ENCODE measurements around the gene UBE2O.

Gene UBE2O

DNA sequence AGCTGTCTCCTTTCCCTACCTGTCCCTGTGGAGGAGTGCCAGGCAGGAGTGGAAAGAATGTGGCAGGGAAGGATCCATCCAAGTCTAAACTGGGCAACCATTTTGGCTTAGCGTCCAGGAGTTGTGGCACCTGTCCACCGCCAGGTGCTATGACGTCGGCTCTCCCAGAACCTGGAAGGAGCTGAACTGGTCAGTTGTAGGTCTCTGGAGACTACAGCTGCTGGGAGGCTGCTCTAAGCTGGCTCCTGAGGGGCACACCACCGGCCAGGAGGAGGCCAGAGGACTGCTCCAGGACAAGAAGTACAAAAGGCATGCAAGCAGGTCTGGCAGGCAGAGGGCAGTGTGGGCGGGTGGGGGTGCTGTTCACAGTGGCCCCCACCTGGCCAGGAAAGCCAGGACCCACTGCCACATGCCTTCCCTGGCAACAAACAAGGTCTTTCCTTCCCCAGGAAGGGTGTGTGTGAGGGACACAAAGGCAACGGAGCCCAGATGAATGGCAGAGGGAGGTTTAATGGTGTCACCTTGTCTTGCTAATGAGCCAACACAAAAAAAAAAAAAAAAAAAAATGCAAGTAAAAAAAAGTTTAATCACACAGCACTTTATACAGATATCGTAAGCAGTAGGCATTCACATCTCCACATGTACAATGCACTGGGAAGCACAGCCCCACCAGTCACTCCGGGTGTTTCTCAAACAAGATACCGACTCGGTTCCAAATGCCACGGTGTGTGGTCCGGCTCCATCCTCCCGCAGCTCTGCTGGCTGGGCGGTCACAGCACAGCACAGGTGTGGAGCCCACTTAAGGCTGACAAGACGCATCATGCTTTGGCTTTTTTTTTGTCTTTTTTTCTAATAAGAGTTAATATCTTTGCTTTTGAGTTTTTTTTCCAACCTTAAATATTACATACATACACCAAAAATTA, 63.7 kb downstream of the UBE2O start:
- DNase-seq: no peak

DNA sequence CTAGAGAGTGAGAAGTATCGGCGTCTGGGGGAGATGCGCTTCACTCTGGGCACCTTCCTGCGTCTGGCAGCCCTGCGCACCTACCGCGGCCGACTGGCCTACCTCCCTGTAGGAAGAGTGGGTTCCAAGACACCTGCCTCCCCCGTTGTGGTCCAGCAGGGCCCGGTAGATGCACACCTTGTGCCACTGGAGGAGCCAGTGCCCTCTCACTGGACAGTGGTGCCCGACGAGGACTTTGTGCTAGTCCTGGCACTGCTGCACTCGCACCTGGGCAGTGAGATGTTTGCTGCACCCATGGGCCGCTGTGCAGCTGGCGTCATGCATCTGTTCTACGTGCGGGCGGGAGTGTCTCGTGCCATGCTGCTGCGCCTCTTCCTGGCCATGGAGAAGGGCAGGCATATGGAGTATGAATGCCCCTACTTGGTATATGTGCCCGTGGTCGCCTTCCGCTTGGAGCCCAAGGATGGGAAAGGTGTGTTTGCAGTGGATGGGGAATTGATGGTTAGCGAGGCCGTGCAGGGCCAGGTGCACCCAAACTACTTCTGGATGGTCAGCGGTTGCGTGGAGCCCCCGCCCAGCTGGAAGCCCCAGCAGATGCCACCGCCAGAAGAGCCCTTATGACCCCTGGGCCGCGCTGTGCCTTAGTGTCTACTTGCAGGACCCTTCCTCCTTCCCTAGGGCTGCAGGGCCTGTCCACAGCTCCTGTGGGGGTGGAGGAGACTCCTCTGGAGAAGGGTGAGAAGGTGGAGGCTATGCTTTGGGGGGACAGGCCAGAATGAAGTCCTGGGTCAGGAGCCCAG, 65.8 kb downstream of the UBE2O start:
- DNase-seq: no peak

DNA sequence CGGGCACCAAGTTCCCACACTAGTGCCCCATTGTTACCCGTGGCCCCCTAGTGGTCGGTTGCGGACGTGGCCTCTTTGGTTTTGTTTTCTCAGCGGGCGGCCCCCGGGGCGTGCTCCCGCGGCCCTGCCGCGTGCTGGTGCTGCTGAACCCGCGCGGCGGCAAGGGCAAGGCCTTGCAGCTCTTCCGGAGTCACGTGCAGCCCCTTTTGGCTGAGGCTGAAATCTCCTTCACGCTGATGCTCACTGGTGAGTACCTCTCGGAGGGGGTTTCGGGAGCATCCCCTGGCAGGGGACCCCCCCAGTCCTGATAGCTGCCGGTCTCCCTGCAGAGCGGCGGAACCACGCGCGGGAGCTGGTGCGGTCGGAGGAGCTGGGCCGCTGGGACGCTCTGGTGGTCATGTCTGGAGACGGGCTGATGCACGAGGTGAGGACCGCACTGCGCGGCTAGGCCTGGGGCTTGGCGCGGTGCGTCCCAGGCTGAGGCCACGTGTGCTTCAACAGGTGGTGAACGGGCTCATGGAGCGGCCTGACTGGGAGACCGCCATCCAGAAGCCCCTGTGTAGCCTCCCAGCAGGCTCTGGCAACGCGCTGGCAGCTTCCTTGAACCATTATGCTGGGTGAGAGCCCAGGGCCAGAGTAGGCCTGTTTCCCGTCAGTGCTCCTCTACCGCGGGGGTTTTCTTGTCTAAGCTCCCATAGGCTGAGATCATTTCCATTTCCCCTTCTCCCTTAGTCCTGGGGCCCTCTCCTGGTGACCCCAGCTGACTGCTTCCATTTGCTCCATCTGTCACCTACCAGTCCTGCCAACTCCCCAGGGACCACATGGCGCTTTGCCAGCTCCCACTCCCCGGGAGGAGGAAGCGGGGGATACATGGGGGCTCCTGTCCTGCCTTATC, 66.8 kb downstream of the UBE2O start:
- peak; percentile 78 for DNase-seq

- peak; percentile 67 for DNase-seq
These were observed 67.7 kb downstream of the UBE2O start for GRCh38 chr17:76384987-76385891.

- peak; percentile 90 for DNase-seq
These were observed 68.5 kb downstream of the UBE2O start, which contains the start of gene SPHK1 for GRCh38 chr17:76384222-76384986. SPHK1 (plus strand) TSS chr17:76384609; CDS start chr17:76385645, 1,036 bp downstream.

GRCh38 chr17:76383546-76384221, 69.3 kb downstream of the UBE2O start:
- DNase-seq: peak; percentile 59

DNA sequence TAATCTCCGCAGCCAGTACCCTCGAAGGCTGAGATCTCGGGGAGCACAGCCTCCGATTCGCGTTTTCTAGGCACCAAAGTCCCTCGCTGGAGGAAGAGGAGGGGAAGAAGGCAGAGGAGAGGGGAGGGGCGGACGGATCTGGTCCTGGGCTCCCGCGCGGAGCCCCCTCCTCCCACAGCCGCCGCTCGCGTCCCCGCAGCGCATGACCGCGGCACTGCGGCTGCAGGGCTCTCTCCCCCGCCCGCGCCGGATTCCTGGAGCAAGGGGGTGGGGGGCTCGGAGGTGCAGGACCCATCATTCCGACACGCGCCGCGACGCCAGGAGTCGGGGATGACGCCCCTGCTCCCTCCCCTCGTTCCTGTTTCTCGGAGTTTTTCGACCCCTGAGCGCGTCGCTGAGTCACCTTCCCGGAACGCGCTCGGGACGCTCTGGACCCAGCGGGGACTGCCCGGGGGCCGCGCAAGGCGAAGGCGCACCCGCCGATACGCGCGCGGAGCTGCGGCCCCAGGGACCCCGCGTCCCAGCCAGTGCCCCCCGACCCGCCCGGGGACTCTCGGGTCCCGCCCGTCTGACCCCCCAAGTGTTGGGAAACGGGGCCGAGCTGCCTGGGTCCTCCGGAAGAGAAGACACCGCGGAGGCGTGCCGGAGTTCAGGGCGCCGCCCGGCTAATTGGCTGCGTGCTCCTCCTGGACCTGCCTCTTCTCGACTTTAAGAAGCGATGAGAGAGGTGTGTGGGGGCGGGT, 70.0 kb downstream of the UBE2O start:
- peak; percentile 93 for DNase-seq

GRCh38 chr17:76382351-76382802, 70.6 kb downstream of the UBE2O start:
- peak; percentile 72 for DNase-seq

GRCh38 chr17:76381633-76382350, 71.2 kb downstream of the UBE2O start:
- DNase-seq: peak; percentile 49

- DNase-seq: no peak
These were observed 73.1 kb downstream of the UBE2O start for GRCh38 chr17:76379646-76380376.

- DNase-seq: no peak
These were observed 73.7 kb downstream of the UBE2O start for GRCh38 chr17:76379275-76379641.

DNA sequence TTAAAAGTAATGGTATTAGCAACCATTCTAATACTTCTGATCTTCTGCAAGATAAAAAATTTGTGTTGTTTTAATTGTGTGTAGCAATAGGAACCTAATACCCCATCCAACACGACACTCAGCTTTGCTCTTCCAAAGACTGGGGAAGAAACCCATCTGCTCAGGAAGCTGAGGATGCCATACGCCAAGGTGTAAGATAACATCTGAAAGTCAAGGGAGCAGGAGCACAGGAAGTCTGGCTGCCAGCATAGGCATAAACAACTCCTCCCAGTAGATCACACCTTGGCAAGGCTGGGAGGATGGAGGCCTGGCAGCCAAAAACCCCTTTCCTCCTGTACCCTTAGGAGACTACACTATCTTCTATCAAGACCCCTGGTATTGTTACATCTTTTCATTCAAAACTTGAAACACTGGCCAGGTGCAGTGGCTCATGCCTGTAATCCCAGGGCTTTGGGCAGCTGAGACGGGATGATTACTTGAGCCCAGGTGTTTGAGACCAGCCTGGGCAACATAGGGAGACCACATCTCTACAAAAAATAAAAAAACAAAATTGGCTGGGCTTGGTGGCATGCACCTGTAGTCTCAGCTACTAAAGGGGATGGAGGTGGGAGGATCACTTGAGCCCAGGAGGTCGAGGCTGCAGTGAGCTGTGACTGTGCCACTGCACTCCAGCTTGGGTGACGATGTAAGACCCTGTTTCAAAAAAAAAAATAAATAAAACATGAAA, 74.2 kb downstream of the UBE2O start:
- DNase-seq: no peak

- DNase-seq: no peak
These were observed 76.4 kb downstream of the UBE2O start for GRCh38 chr17:76376318-76377133.

DNA sequence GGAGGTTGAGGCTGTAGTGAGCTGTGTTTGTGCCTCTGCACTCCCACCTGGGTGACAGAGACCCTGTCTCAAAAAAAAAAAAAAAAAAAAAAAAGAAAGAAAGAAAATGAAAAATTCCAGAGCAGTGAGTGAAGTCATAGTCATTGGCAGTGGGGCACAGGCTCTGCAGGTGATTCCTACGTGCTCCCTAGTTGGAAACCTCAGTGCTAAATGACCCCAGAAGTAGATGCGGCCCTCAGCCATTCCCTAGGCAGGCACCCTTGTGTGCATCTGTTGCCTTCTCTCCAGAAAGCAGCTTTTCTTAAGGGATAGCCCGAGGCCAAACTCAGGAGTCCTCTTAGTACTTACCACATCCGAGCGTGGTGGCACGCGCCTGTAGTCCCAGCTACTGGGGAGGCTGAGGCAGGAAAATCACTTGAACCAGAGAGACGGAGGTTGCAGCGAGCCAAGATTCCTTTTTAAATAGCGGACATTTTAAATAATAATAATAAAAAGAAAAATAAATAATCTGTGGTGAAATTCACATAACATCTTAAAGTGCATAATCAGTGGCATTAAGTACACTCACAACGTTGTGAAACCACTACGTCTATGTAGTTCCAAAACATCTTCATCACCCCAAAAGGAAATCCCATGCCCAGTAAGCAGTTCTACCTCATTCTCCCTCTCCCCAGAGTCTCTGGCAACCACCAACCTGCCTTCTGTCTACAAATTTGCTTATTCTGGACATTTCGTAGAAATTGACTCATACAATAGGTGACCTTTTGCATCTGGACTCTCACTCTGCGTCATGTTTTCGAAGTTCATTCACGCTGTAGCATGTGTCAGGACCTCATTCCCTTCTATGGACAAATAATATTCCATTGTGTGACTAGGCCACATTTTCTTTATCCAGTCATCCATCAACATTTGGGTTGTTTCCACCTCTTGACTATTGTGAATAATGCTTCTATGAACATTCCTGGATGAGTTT, 81.0 kb downstream of the UBE2O start:
- DNase-seq: peak; percentile 97

Measured in fibroblast of skin of abdomen (primary cell).